Measurements from ENCODE around the gene PTPRN2. TPM values are rescaled to one million over a fixed set of nuclear protein-coding genes. Genes with fewer than 3 reads are reported as not detected.
"Not testable (repeated sequence)": the region's sequence is repeated elsewhere in the genome, so short reads cannot be mapped to it uniquely, and the experiment has no call there.

The PTPRN2 gene
- polyA plus RNA-seq, 1 donor: 1.7 TPM

GRCh38 chr7:158516524-158516923 lies 71.1 kb downstream of the PTPRN2 start:
- no peak for DNase-seq (ENCODE audit: low read depth)

- DNase-seq (ENCODE audit: low read depth): no peak
These were observed 74.8 kb downstream of the PTPRN2 start for GRCh38 chr7:158512869-158513268.

GRCh38 chr7:158512042-158512441 lies 75.6 kb downstream of the PTPRN2 start:
- DNase-seq (ENCODE audit: low read depth): no peak

- DNase-seq (ENCODE audit: low read depth): no peak
These were observed 78.7 kb downstream of the PTPRN2 start for GRCh38 chr7:158508802-158509385.

GRCh38 chr7:158508321-158508720 lies 79.3 kb downstream of the PTPRN2 start:
- not testable (repeated sequence) for DNase-seq (ENCODE audit: low read depth)

GRCh38 chr7:158507917-158508316 lies 79.7 kb downstream of the PTPRN2 start:
- no peak for DNase-seq (ENCODE audit: low read depth)

- not testable (repeated sequence) for DNase-seq (ENCODE audit: low read depth)
These were observed 80.4 kb downstream of the PTPRN2 start for GRCh38 chr7:158507175-158507574.

GRCh38 chr7:158506626-158507025 lies 81.0 kb downstream of the PTPRN2 start:
- DNase-seq (ENCODE audit: low read depth): no peak

- no peak for DNase-seq (ENCODE audit: low read depth)
These were observed 81.9 kb downstream of the PTPRN2 start for GRCh38 chr7:158505683-158506082.

GRCh38 chr7:158502068-158502750 lies 85.4 kb downstream of the PTPRN2 start:
- DNase-seq (ENCODE audit: low read depth): no peak

- DNase-seq (ENCODE audit: low read depth): no peak
These were observed 86.1 kb downstream of the PTPRN2 start for GRCh38 chr7:158501393-158502067.

GRCh38 chr7:158500651-158501052 lies 87.0 kb downstream of the PTPRN2 start:
- no peak for DNase-seq (ENCODE audit: low read depth)

GRCh38 chr7:158499082-158499455 lies 88.6 kb downstream of the PTPRN2 start:
- DNase-seq (ENCODE audit: low read depth): no peak

GRCh38 chr7:158498443-158499081 lies 89.1 kb downstream of the PTPRN2 start:
- no peak for DNase-seq (ENCODE audit: low read depth)

GRCh38 chr7:158497627-158498026 lies 90.0 kb downstream of the PTPRN2 start:
- no peak for DNase-seq (ENCODE audit: low read depth)

- DNase-seq (ENCODE audit: low read depth): no peak
These were observed 91.8 kb downstream of the PTPRN2 start for GRCh38 chr7:158495786-158496185.

GRCh38 chr7:158495216-158495615 lies 92.4 kb downstream of the PTPRN2 start:
- no peak for DNase-seq (ENCODE audit: low read depth)

- no peak for DNase-seq (ENCODE audit: low read depth)
These were observed 93.0 kb downstream of the PTPRN2 start for GRCh38 chr7:158494643-158495042.

GRCh38 chr7:158494162-158494586 lies 93.4 kb downstream of the PTPRN2 start:
- DNase-seq (ENCODE audit: low read depth): no peak

- no peak for DNase-seq (ENCODE audit: low read depth)
These were observed 95.3 kb downstream of the PTPRN2 start for GRCh38 chr7:158492367-158492764.

GRCh38 chr7:158491094-158491493 lies 96.5 kb downstream of the PTPRN2 start:
- no peak for DNase-seq (ENCODE audit: low read depth)

GRCh38 chr7:158490171-158490782 lies 97.3 kb downstream of the PTPRN2 start:
- no peak for DNase-seq (ENCODE audit: low read depth)
